GM12865 (cell line): Measurements from ENCODE around the gene SORCS2.

Source experiments
- DNase-seq: peaks from one replicate; pipeline ENCODE4 v3.0.0; 2010; ENCODE audit warnings: low read depth
- H3K4me3 ChIP-seq: 2 replicates; pipeline ENCODE4 v1.5.1; 2011; ENCODE audit warnings: mild to moderate bottlenecking, low read depth, low read length, control low read depth
- CTCF ChIP-seq: IDR thresholded peaks from 2 replicates; pipeline ENCODE4 v1.5.1; 2011; ENCODE audit warnings: low read length, control low read depth, low read depth, inconsistent platforms; ENCODE audit not compliant: insufficient read depth; ENCODE audit errors: missing control alignments

SORCS2 gene

DNA sequence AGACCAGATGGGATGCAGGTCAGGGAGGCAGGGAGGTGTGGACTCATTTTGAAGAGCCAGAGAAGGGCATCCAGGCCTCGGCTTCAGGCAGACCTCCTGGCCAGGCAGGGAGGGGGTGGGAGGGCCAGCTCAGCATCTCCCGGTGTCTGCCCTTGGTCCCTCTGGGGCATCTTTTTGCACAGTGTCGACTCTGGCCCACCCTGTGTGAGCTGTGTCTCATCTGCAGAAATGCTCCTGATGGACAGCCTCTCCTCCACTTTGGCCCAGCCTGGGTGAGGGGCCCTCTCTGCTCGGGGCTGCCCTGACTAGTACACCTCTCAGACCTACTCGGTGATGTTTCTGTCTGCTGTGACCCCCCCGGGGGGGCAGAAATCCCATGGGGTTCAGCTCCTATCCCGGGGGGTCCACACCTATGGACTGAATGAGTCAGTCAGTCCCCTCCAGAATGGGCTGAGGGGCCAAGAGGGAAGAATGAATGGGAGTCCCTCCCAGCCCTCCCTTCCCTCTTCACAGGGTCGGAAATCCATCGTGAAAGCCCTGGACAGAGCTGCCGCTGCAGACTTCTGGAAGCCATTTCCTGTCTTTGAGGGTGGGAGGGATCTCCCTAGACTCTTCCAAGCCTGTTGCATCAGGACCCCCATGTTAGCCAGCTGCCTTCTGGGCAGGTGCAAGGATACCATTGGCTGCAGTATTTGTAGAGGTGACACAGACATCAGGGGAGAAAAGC, 439.1 kb downstream of the SORCS2 start:
- TF ChIP-seq CTCF: no peak
- H3K4me3 ChIP-seq: no peak overlapping the region

GRCh38 chr4:7632341-7632740, 440.0 kb downstream of the SORCS2 start:
- H3K4me3 ChIP-seq: no peak overlapping the region
- DNase-seq: no peak
- TF ChIP-seq CTCF: no peak

More for the DNA sequence above, 439.1 kb downstream of the SORCS2 start:
- DNase-seq: no peak

DNA sequence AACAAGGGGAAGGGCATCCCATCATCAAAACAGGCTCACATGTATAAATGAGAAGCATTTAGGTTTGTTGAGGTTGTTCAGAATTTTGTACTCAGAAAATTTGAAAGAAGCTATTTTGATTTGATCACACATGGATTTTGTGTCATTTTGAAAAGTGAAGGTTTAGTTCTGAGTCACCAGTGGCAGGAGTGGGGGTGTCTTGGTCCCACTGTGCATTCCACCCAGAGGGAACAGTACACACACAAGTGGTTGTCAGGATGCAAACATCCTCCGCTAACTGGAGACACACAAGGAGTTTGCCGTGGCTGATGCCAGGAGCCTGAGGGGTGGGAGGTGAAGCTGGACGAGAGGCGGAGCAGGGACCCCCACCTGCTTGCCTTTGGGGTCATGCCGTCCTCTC, 440.6 kb downstream of the SORCS2 start:
- DNase-seq: no peak
- no peak for TF ChIP-seq CTCF
- H3K4me3 ChIP-seq: no peak overlapping the region

DNA sequence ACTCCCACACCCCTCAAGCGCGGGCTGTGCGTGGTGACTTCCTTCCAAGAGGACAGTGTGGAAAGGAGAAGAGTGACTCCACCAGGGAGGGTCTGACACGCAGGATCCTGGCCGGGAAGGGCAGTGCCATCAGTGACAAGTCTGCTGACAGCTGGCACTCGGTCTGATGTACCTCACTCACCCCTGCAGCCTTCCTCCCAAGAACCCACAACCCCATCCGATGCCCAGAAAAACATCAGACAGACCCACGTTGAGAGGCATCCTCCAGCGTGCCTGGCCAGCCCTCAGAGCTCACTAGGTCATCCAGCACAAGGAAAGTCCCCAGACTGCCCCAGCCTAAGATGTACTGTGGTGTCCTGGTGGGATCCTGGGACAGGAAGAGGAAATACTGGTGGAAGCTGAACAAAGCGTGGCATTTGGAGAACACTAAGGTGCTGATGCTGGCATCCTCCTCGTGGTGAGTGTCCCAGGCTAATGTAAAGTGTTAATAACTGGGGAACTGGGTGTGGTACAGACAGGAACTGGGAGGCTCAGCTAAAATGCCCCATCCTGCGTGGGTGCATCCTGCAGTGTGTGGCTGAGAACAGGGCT, 442.4 kb downstream of the SORCS2 start:
- TF ChIP-seq CTCF: no peak
- no peak overlapping the region for H3K4me3 ChIP-seq
- DNase-seq: no peak

- H3K4me3 ChIP-seq: no peak overlapping the region
- no peak for DNase-seq
- no peak for TF ChIP-seq CTCF
Observed at GRCh38 chr4:7635445-7636239, 443.3 kb downstream of the SORCS2 start.

GRCh38 chr4:7636240-7636508, 443.8 kb downstream of the SORCS2 start:
- no peak overlapping the region for H3K4me3 ChIP-seq
- no peak for TF ChIP-seq CTCF
- DNase-seq: no peak

- TF ChIP-seq CTCF: no peak
- DNase-seq: no peak
- no peak overlapping the region for H3K4me3 ChIP-seq
Observed at GRCh38 chr4:7637139-7637538, 444.8 kb downstream of the SORCS2 start.
